Urinary bladder (tissue), 4 donors: Measurements from ENCODE around the gene INKA1. TPM values are rescaled to one million over a fixed set of nuclear protein-coding genes. Genes with fewer than 3 reads are reported as not detected.

Source experiments
- DNase-seq: peaks from one replicate; pipeline ENCODE4 v3.0.0-alpha.2; 2015; ENCODE audit errors: extremely low spot score
- H3K27ac ChIP-seq: one replicate; pipeline ENCODE4 v1.5.1; 2013; ENCODE audit warnings: low read depth, mild to moderate bottlenecking, moderate library complexity
- H3K36me3 ChIP-seq: one replicate; pipeline ENCODE4 v1.6.1; 2013; ENCODE audit warnings: mild to moderate bottlenecking, moderate library complexity; ENCODE audit not compliant: insufficient read depth
- H3K4me1 ChIP-seq: one replicate; pipeline ENCODE4 v1.6.1; 2013; ENCODE audit warnings: mild to moderate bottlenecking, moderate library complexity; ENCODE audit not compliant: insufficient read depth
- H3K4me3 ChIP-seq: one replicate; pipeline ENCODE4 v1.5.1; 2013; ENCODE audit warnings: low read depth, low read length
- WGBS: extraction: QIAGEN DNeasy Blood & Tissue Kit; methylation state at CpG from one replicate; pipeline ENCODE4 v1.1.7; 2013; 5-methylcytosine and 5-hydroxymethylcytosine counted together
- polyA plus RNA-seq: library from polyadenylated mRNA; stranded (reverse); fragments of 200-250 nt; gene quantifications from one replicate; pipeline ENCODE4 v1.2.3, GENCODE V29; 2013
- total RNA-seq: library from RNA; depleted of rRNA; stranded (reverse); fragments of >200 nt; gene quantifications from one replicate; pipeline ENCODE4 v1.2.3, GENCODE V29; 2014
- donor health status: healthy with polysubstance abuse.
- donor health status: healthy.

INKA1 gene
- total and polyA plus RNA-seq, 2 donors = 6.5 to 10.3 TPM

GRCh38 chr3:49792371-49793150, 10.5 kb upstream of the INKA1 start:
- H3K36me3 ChIP-seq = no peaks in the 10 kb centered on the region
- WGBS = 92% methylated on average over 10 of the region's 10 CpGs
- DNase-seq = no peak
- H3K4me3 ChIP-seq = no peak overlapping the region
- H3K4me1 ChIP-seq = no peaks in the 10 kb centered on the region
- no peak overlapping the region for H3K27ac ChIP-seq

GRCh38 chr3:49793486-49794085, 9.5 kb upstream of the INKA1 start:
- 93% methylated on average over 13 of the region's 13 CpGs for WGBS
- Histone ChIP-seq H3K36me3 (no peaks in the 10 kb centered on the region), H3K4me3 (no peak overlapping the region), H3K4me1 (no peaks in the 10 kb centered on the region), H3K27ac (no peak overlapping the region)
- DNase-seq = no peak

GRCh38 chr3:49794431-49794830, 8.6 kb upstream of the INKA1 start:
- H3K4me3 ChIP-seq = no peak overlapping the region
- H3K4me1 ChIP-seq = no peaks in the 10 kb centered on the region
- H3K27ac ChIP-seq = no peak overlapping the region
- no peaks in the 10 kb centered on the region for H3K36me3 ChIP-seq
- 86% methylated on average over 4 of the region's 4 CpGs for WGBS
- no peak for DNase-seq

DNA sequence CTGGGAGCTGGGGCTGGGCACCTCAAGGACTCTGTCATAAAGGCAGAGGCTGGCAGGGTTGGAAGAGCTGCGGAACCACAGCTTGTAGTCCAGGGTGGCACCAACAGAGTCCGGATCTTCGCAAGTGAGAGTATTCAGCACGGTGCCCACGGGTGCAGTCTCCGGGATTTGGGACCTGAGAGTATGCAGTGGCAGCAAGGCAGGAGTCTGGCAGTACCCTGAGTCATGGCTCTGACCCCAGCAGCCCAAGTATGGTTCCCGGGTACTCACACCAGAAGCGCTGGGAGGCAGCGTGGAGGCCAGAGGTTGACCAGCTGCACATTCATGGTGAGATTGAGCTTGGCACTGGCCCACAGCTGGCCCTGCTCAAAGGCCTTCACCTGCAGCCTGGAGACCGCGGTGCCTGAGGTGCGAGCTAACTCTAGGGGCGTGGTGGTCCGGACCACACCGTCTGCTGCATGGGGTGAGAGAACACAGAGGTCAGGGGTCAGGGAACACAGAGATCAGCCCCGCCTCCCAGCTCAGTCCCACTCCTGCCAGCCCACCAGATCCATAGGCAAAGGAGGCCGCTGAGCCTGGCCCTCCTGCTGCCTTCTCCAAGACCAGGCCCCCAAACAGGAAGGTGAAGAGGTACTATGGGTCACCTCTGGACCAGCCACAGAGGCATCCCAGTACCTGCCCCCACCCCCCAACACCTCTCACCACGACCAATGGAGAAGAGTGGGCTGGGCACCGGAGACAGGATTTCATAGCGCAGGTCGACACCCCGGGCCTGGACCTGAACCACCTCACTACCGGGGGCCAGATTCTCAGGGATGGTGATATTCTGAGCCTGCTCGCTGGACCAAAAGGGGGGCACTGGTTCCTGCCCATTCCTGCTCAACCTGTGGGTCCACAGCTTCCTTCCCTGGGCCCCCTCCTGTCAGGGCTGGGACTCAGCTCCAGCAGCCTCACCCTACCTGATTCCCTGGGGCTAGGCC, 7.8 kb upstream of the INKA1 start:
- H3K27ac ChIP-seq = no peak overlapping the region
- DNase-seq = no peak
- H3K4me1 ChIP-seq = no peaks in the 10 kb centered on the region
- WGBS = 82% methylated on average over 24 of the region's 24 CpGs
- H3K4me3 ChIP-seq = no peak overlapping the region
- no peaks in the 10 kb centered on the region for H3K36me3 ChIP-seq

GRCh38 chr3:49799105-49799504, 4.0 kb upstream of the INKA1 start:
- Histone ChIP-seq H3K27ac (no peak overlapping the region), H3K4me3 (no peak overlapping the region), H3K36me3 (no peaks in the 10 kb centered on the region), H3K4me1 (no peaks in the 10 kb centered on the region)
- WGBS = 74% methylated on average over 1 of the region's 1 CpG
- DNase-seq = no peak

- no peak for DNase-seq
- Histone ChIP-seq H3K27ac (no peak within 1 kb of the TSS), H3K4me3 (no peak within 1 kb of the TSS), H3K4me1 (no peaks in the 10 kb centered on the region), H3K36me3 (no peaks in the 10 kb centered on the region)
- 64% methylated on average over 4 of the region's 4 CpGs for WGBS
Measured at GRCh38 chr3:49799761-49800160, 3.3 kb upstream of the INKA1 start, which contains the start of gene CDHR4. Gene CDHR4, minus strand, starts transcription at chr3:49799873. Its CDS starts 61 bp downstream, at chr3:49799812.

DNA sequence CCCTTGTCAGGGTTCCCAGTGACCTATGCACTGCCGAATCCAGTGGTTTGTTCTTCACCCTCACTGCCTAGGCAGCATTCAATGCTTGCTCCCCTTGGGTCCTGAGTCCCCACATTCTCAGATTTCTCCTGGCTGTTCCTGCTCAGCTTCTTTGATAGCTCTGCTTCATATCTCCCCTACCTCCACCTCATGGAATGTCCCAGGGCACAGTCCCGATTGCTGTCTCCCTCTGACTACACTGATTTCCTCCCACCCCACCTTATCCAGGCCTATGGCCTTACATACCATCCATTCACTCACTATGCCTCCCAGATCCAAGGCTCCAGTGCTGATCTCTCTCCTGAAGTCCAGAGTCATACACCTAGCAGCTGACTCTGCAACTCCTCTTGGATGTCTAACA, 1.9 kb upstream of the INKA1 start:
- Histone ChIP-seq H3K4me3 (no peak overlapping the region), H3K36me3 (no peaks in the 10 kb centered on the region), H3K4me1 (no peaks in the 10 kb centered on the region), H3K27ac (no peak overlapping the region)
- 85% methylated on average over 2 of the region's 2 CpGs for WGBS
- no peak for DNase-seq

DNA sequence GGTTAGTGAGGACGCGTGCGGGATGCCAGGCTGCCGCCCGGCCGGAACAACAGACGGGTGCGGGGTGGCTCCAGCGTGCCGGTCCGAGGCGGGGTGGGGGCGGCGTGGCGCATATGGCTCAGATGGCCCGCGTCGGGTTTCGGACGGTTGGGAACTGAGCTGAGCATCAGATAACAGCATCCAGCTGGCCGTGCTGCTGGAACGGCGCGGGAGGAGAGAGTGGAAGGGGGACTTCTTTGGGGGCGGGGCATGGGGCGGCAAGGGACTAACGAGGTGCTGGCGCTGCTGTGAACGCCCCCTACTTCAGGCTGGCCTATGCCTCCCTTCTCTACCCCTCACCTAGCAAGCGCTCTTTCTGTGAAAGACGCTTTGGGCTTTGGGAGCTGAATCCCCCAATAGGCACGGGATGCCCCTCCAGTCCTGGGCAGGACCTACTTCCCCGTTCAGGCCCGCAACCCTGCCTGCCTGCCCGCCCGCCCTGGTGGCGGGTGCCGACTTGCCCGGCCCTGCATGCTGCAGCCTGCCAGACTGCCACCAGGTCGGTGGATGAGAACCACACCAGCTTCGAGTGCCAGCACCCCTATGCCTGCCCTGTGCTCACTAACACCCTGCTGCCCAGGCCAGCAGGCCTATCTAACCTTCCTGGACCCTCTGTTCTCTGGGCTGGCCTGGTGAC, 542 bp downstream of the INKA1 start:
- H3K4me3 ChIP-seq = peak overlapping the region; percentile 70
- peak; percentile 52 for DNase-seq
- no peaks in the 10 kb centered on the region for H3K4me1 ChIP-seq
- 1% methylated on average over 41 of the region's 41 CpGs for WGBS
- H3K36me3 ChIP-seq = no peaks in the 10 kb centered on the region
- peak overlapping the region; percentile 83 for H3K27ac ChIP-seq

DNA sequence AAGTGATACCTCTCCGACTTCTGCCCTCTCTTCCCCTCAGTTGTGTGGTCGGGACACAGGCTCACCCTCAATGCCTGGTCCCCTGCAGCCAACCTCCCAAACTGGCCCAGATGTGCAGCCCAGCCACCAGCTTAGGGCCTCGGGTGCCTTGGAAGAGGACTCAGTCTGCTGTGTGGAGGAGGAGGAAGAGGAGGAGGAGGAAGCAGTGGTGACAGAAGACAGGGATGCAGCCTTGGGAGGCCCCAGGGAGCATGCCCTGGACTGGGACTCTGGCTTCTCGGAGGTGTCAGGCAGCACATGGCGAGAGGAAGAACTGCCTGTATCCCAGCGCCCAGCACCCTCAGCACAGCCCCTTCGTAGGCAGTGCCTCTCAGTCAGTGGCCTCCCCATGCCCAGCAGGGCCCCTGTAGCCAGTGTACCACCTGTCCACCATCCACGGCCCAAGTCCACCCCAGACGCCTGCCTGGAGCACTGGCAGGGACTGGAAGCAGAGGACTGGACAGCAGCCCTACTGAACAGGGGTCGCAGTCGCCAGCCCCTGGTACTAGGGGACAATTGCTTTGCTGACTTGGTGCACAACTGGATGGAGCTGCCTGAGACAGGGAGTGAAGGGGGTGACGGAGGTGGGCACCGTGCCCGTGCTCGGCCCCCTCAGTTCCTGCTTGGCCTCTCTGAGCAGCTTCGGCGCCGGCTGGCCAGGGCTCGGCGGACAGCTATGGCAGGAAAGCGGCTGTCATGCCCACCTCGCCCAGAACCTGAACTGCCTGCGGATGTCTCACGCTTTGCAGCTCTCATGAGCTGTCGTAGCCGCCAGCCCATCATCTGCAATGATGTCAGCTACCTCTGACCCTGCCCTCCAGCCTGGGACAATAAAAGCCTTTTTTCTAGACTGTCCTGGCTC, 1.3 kb downstream of the INKA1 start:
- H3K27ac ChIP-seq = peak overlapping the region; percentile 33
- 61% methylated on average over 26 of the region's 26 CpGs for WGBS

DNA sequence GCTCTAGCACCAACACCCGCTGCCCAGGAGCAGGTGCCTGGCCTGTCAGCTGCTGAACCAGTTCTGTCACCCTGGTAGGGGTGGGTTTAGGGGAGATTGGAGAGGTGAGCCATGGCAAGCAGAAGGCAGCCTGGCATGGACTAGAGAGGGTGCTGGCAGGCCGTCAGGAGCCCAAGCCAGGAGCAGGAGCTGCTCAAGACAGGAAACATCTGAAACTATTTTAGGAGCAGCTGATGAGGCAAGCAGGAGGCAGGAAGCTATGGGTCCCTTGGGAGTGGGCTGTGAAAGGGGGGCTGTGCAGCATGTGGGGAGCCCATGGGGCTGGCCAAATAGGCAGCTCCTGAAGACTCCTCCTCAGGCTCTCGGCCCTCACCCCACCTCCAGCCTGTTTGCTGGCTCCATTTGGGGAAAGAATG, 2.3 kb downstream of the INKA1 start:
- WGBS = 32% methylated on average over 3 of the region's 3 CpGs
- Histone ChIP-seq H3K27ac (peak overlapping the region; percentile 64), H3K4me1 (no peaks in the 10 kb centered on the region), H3K4me3 (no peak overlapping the region), H3K36me3 (no peaks in the 10 kb centered on the region)
- peak; percentile 59 for DNase-seq

More for the DNA sequence above, 1.3 kb downstream of the INKA1 start:
- peak overlapping the region; percentile 70 for H3K4me3 ChIP-seq
- no peak for DNase-seq
- no peaks in the 10 kb centered on the region for H3K4me1 ChIP-seq
- no peaks in the 10 kb centered on the region for H3K36me3 ChIP-seq

- no peaks in the 10 kb centered on the region for H3K4me1 ChIP-seq
- peaks cover 3% of the 10 kb centered on the region for H3K36me3 ChIP-seq
- 44% methylated on average over 11 of the region's 11 CpGs for WGBS
- no peak overlapping the region for H3K4me3 ChIP-seq
- DNase-seq = peak; percentile 82
- peak overlapping the region; percentile 64 for H3K27ac ChIP-seq
Measured at GRCh38 chr3:49805897-49806701, 3.0 kb downstream of the INKA1 start.

DNA sequence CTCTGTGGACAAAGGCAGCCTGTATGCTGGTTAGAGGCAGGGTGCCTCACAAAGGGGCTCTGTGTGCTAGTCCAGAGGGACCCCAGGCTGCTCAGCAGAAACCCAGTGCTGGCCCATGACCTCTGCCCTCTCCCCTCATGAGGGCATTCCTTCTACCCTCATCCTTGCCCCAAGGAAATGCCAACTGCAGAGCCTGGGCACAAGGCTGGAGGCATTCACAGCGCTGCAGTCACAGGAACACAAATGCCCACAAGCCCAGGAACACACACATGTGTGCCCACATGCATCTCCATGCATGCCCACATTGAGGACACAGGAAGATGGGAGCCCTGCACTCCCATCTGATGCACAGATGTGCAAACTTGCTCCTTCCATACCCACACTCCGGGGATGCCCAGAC, 3.8 kb downstream of the INKA1 start:
- DNase-seq = no peak
- H3K36me3 ChIP-seq = peaks cover 3% of the 10 kb centered on the region
- H3K4me1 ChIP-seq = no peaks in the 10 kb centered on the region
- no peak overlapping the region for H3K27ac ChIP-seq
- H3K4me3 ChIP-seq = no peak overlapping the region
- WGBS = 75% methylated on average over 2 of the region's 2 CpGs
